Neural progenitor cell (in vitro differentiated cells): ENCODE results near the gene SLC27A1.

Source experiments
- CTCF ChIP-seq: fragments of 200-600 bp; sonication (generic); IDR thresholded peaks from 2 replicates; pipeline ENCODE4 v1.5.1; 2017; ENCODE audit warnings: antibody characterized with exemption, mild to moderate bottlenecking
- EZH2 ChIP-seq: fragments of 200-600 bp; sonication (generic); IDR thresholded peaks from 2 replicates; pipeline ENCODE4 v1.6.1; 2017; ENCODE audit warnings: antibody characterized with exemption, mild to moderate bottlenecking, moderate library complexity
- EZH2phosphoT487 ChIP-seq: fragments of 200-600 bp; sonication (generic); IDR thresholded peaks from 2 replicates; pipeline ENCODE4 v1.6.1; 2017; ENCODE audit warnings: antibody characterized with exemption

- no peak for TF ChIP-seq CTCF
- no peak for TF ChIP-seq EZH2phosphoT487
- no peak for TF ChIP-seq EZH2
Observed at GRCh38 chr19:17554968-17555479, 84.7 kb downstream of the SLC27A1 start.
